Measurements from ENCODE around the gene CARD19.
"Not testable (repeated sequence)": the region's sequence is repeated elsewhere in the genome, so short reads cannot be mapped to it uniquely, and the experiment has no call there.

The CARD19 gene

GRCh38 chr9:93111371-93112115 is 15.5 kb downstream of the CARD19 start:
- DNase-seq (ENCODE audit: insufficient read length) = no peak
- no peak for TF ChIP-seq POLR2A (IDR thresholded peaks at IDR 0.05; ENCODE audit: low read depth, low read length)
- no peak for TF ChIP-seq TAF1 (IDR thresholded peaks at IDR 0.05; ENCODE audit: borderline replicate concordance, low read depth, low read length)
- no peak for TF ChIP-seq POLR2AphosphoS5 (IDR thresholded peaks at IDR 0.05; ENCODE audit: low read depth, low read length)
- FAIRE-seq = no peak

DNA sequence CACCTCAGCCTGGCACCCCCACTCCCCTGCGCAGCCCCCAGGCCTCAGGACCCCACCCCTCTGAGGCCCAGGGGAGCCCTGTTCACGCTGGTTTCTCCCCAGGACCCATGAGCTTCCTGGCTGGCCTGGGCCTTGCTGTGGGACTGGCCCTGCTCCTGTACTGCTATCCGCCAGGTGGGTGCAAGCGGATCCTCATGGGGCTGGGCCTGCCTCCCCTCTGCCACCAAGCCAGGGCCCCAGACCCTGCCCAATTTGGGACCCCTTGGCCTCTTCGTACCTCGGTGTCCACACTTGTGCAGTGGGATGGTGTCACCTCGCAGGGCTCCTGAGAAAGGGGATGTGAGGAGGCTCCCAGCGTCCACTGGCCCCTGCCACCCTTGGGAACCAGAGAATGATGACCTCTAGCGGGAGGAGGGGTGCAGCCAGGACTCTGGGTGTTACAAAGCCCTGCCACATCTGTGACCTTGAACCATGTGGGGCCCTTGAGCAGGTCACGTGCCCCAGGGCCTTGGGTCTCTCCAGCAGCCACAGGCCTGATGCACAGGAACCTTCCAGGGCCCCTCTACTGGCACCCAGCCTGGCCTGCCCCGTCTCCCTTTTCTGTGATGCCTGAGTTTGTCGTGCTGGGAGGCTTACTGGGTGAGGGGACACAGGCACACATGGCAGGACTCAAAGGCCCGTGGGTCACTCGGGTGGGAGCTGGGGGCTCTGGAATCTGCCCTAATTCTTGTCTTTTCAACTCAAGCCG is 16.3 kb downstream of the CARD19 start:
- DNase-seq (ENCODE audit: insufficient read length) (no peak), FAIRE-seq (no peak)
- no peak for TF ChIP-seq POLR2AphosphoS5 (IDR thresholded peaks at IDR 0.05; ENCODE audit: low read depth, low read length)
- no peak for TF ChIP-seq POLR2A (IDR thresholded peaks at IDR 0.05; ENCODE audit: low read depth, low read length)
- no peak for TF ChIP-seq TAF1 (IDR thresholded peaks at IDR 0.05; ENCODE audit: borderline replicate concordance, low read depth, low read length)

- TF ChIP-seq TAF1 (IDR thresholded peaks at IDR 0.05; ENCODE audit: borderline replicate concordance, low read depth, low read length) (no peak), POLR2AphosphoS5 (IDR thresholded peaks at IDR 0.05; ENCODE audit: low read depth, low read length) (no peak), POLR2A (IDR thresholded peaks at IDR 0.05; ENCODE audit: low read depth, low read length) (no peak)
- FAIRE-seq (no peak), DNase-seq (ENCODE audit: insufficient read length) (no peak)
These were observed 16.9 kb downstream of the CARD19 start for GRCh38 chr9:93112864-93113389.

DNA sequence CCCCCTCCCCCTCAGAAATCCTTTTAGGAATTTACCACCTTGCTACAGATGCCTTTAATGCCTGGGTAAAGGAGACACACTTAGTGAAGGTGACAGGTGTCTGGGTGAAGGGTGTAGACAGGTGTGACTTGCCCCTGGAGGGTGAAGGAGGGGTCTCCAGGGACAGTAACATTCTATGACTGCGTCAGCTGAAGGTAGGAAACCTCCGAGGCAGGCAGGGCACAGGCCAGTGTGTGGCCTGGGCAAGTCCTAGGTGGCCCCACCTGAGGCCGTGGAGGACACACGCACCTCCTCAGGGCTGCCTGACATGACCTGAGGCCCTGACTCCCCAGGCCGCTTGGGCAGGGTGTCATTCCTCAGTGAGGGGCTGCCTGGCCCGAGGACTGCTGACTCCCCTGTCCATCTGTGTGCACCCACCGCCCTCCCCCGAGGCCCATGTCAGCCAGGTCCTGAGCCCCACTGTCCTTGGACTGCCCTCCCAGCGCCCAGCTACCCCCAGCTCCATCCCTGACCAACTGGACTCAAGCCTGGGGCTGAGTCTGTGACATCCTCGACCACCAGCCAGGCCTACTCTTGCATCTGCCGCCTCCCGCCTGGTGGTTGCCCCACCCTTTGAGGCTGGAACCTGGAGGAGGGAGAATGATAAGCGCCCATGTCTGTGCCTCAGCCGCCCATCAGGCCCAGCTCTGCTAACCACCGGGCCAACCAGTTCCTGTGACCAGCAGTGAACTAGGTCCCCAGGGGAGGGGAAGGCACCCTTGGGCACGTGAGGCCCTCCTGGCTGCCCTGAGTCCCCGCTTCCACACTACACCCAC is 18.4 kb downstream of the CARD19 start:
- DNase-seq (ENCODE audit: insufficient read length) = no peak
- no peak for FAIRE-seq
- no peak for TF ChIP-seq POLR2AphosphoS5 (IDR thresholded peaks at IDR 0.05; ENCODE audit: low read depth, low read length)
- TF ChIP-seq TAF1 (IDR thresholded peaks at IDR 0.05; ENCODE audit: borderline replicate concordance, low read depth, low read length) = no peak
- TF ChIP-seq POLR2A (IDR thresholded peaks at IDR 0.05; ENCODE audit: low read depth, low read length) = no peak

GRCh38 chr9:93114984-93115335 is 18.9 kb downstream of the CARD19 start:
- FAIRE-seq = no peak
- no peak for DNase-seq (ENCODE audit: insufficient read length)
- no peak for TF ChIP-seq POLR2A (IDR thresholded peaks at IDR 0.05; ENCODE audit: low read depth, low read length)

DNA sequence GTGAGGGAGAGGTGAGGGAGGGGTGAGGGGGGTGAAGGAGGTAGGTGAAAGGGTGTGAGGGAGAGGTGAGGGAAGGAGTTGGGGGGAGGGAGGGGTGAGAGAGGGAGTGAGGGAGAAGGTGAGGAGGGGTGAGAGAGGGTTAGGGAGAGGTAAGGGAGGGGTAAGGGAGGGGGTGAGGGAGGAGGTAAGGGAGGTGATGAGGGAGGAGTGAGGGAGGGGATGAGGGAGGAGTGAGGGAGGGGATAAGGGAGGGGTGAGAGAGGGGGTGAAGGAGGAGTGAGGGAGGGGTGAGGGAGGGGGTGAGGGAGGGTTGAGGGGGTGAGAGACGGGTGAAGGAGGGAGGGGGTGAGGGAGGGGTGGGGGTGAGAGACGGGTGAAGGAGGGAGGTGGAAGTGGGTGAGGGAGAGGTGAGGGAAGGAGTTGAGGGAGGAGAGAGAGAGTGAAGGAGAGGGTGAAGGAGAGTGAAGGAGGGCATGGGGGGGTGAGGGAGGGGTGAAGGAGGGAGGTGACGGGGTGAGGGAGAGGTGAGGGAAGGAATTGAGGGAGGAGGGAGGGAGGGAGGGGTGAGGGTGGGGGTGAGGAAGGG is 19.6 kb downstream of the CARD19 start:
- FAIRE-seq (no peak), DNase-seq (ENCODE audit: insufficient read length) (no peak)
- TF ChIP-seq TAF1 (IDR thresholded peaks at IDR 0.05; ENCODE audit: borderline replicate concordance, low read depth, low read length) (no peak), POLR2A (IDR thresholded peaks at IDR 0.05; ENCODE audit: low read depth, low read length) (no peak), POLR2AphosphoS5 (IDR thresholded peaks at IDR 0.05; ENCODE audit: low read depth, low read length) (no peak)

- FAIRE-seq = no peak
- DNase-seq (ENCODE audit: insufficient read length) = no peak
- no peak for TF ChIP-seq POLR2A (IDR thresholded peaks at IDR 0.05; ENCODE audit: low read depth, low read length)
- no peak for TF ChIP-seq TAF1 (IDR thresholded peaks at IDR 0.05; ENCODE audit: borderline replicate concordance, low read depth, low read length)
- no peak for TF ChIP-seq POLR2AphosphoS5 (IDR thresholded peaks at IDR 0.05; ENCODE audit: low read depth, low read length)
These were observed 20.3 kb downstream of the CARD19 start for GRCh38 chr9:93116072-93116961.

DNA sequence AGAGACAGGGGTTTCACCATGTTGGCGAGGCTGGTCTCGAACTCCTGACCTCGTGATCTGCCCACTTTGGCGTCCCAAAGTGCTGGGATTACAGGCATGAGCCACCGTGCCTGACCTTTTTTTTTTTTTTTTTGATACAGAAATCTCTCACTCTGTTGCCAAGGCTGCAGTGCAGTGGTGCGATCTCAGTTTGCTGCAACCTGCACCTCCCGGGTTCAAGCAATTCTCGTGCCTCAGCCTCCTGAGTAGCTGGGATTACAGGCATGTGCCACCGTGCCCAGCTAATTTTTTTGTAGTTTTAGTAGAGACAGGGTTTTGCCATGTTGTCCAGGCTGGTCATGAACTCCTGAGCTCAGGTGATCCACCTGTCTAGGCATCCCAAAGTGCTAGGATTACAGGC is 21.5 kb downstream of the CARD19 start:
- not testable (repeated sequence) for FAIRE-seq; DNase-seq (ENCODE audit: insufficient read length)

- no peak for DNase-seq (ENCODE audit: insufficient read length)
- TF ChIP-seq POLR2AphosphoS5 (IDR thresholded peaks at IDR 0.05; ENCODE audit: low read depth, low read length) (no peak), POLR2A (IDR thresholded peaks at IDR 0.05; ENCODE audit: low read depth, low read length) (no peak), TAF1 (IDR thresholded peaks at IDR 0.05; ENCODE audit: borderline replicate concordance, low read depth, low read length) (no peak)
- no peak for FAIRE-seq
These were observed 22.2 kb downstream of the CARD19 start for GRCh38 chr9:93117924-93118862.
